RWPE2 (cell line): Measurements from ENCODE around the gene TERB1.

Experiments used
- ATAC-seq: fragments of 200-7000 bp; cut with Tn5 transposase; 3 replicates; pipeline ENCODE4 v1.9.1; 2021; ENCODE audit warnings: low read depth
- DNase-seq: peaks from one replicate; pipeline ENCODE4 v3.0.0-alpha.2; 2020; ENCODE audit warnings: low spot score
- H3K27ac ChIP-seq: fragments of 450-650 bp; 2 replicates; pipeline ENCODE4 v1.5.1; 2017; ENCODE audit warnings: mild to moderate bottlenecking; ENCODE audit not compliant: poor library complexity, severe bottlenecking
- H3K27me3 ChIP-seq: fragments of 250-450 bp; sonication (Bioruptor Pico); 2 replicates; pipeline ENCODE4 v1.5.1; 2021; ENCODE audit warnings: mild to moderate bottlenecking, moderate library complexity; ENCODE audit not compliant: insufficient read depth, poor library complexity, severe bottlenecking
- H3K36me3 ChIP-seq: fragments of 250-450 bp; sonication (Bioruptor Pico); 2 replicates; pipeline ENCODE4 v1.5.1; 2020; ENCODE audit warnings: low read depth, mild to moderate bottlenecking, moderate library complexity
- H3K4me1 ChIP-seq: fragments of 250-450 bp; sonication (Bioruptor Pico); 2 replicates; pipeline ENCODE4 v1.5.1; 2021; ENCODE audit warnings: mild to moderate bottlenecking, moderate library complexity; ENCODE audit not compliant: insufficient read depth, poor library complexity, severe bottlenecking
- H3K4me3 ChIP-seq: fragments of 250-450 bp; sonication (Bioruptor Pico); 2 replicates; pipeline ENCODE4 v1.5.1; 2021; ENCODE audit warnings: mild to moderate bottlenecking, moderate library complexity; ENCODE audit not compliant: severe bottlenecking
- H3K9me3 ChIP-seq: fragments of 250-450 bp; sonication (Bioruptor Pico); 2 replicates; pipeline ENCODE4 v1.5.1; 2021; ENCODE audit warnings: mild to moderate bottlenecking, moderate library complexity; ENCODE audit not compliant: severe bottlenecking
- TF ChIP-seq, protein P1 (sequence below): fragments of 450-650 bp; IDR thresholded peaks from one replicate; pipeline ENCODE4 v1.5.1; 2017; ENCODE audit warnings: mild to moderate bottlenecking, moderate library complexity; ENCODE audit not compliant: poor library complexity, severe bottlenecking

The TERB1 gene

DNA sequence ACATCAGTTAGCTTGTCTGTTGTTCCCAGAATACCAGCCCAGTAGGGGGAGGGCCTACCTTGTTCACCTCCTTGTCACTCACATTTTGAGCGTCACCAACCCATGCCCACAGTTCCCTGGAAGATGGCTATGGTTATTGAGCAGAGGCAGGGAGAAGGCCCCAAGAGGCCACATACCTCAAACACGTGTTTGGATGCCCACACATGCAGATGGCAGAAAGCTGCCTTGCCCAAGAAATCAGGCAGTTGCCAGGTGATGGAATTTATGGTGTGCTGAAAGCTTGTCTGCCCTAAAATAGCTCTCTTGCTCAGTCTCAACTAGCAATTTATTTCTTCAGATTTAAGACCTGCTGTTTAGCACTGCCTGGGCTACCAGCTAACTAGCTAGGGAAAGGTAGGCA is 88.3 kb downstream of the TERB1 start:
- DNase-seq (no peak), ATAC-seq (no peak)
- TF ChIP-seq, protein P1, sequence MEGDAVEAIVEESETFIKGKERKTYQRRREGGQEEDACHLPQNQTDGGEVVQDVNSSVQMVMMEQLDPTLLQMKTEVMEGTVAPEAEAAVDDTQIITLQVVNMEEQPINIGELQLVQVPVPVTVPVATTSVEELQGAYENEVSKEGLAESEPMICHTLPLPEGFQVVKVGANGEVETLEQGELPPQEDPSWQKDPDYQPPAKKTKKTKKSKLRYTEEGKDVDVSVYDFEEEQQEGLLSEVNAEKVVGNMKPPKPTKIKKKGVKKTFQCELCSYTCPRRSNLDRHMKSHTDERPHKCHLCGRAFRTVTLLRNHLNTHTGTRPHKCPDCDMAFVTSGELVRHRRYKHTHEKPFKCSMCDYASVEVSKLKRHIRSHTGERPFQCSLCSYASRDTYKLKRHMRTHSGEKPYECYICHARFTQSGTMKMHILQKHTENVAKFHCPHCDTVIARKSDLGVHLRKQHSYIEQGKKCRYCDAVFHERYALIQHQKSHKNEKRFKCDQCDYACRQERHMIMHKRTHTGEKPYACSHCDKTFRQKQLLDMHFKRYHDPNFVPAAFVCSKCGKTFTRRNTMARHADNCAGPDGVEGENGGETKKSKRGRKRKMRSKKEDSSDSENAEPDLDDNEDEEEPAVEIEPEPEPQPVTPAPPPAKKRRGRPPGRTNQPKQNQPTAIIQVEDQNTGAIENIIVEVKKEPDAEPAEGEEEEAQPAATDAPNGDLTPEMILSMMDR = no peak
- Histone ChIP-seq H3K4me3 (no peak overlapping the region), H3K27me3 (no peaks in the 10 kb centered on the region), H3K4me1 (peaks cover 15% of the 10 kb centered on the region), H3K36me3 (no peaks in the 10 kb centered on the region), H3K9me3 (peaks cover 7% of the 10 kb centered on the region), H3K27ac (no peak overlapping the region)

DNA sequence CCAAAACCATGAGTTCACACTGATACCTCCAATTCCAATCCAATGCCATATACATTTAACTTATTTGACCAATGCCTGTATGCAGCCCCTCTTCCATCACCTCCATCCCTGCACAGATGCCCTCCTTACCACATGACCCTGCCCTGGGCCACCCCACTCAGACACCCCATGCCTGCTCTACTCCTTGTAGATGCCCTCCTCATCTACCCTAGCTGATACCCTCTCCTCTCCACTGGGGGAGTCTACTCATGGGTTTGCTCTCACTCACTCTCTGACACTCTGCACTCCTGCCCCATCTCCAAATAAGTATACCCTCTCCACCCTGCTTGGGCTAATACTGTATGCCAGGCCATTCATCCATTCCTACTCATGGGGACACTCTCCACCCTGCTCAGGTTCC is 88.9 kb downstream of the TERB1 start:
- Histone ChIP-seq H3K27me3 (no peaks in the 10 kb centered on the region), H3K27ac (no peak overlapping the region)

DNA sequence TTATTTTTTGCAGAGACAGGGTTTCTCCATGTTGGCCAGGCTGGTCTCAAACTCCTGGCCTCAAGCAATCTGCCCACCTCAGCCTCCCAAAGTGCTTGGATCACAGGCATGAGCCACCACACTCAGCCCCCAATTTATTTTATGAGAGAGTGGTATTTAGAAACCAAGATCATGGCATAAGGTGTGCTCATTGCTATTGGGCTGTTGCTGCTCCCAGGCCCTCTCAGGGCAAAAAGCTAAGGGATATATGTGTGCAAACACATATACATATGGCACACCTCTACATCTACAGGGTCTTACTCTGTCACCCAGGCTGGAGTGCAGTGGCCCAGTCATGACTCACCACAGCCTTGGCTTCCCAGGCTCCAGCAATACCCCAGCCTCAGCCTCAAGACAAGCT is 89.8 kb downstream of the TERB1 start:
- Histone ChIP-seq H3K4me1 (peaks cover 9% of the 10 kb centered on the region), H3K27me3 (no peaks in the 10 kb centered on the region), H3K36me3 (no peaks in the 10 kb centered on the region), H3K27ac (no peak overlapping the region), H3K4me3 (no peak overlapping the region), H3K9me3 (peaks cover 7% of the 10 kb centered on the region)
- TF ChIP-seq, protein P1 = no peak
- DNase-seq (no peak), ATAC-seq (no peak)

More for the DNA sequence above, 88.9 kb downstream of the TERB1 start:
- ATAC-seq (peak; percentile 16; the same call in 2 of the 3 replicates), DNase-seq (no peak)
- no peaks in the 10 kb centered on the region for H3K36me3 ChIP-seq
- peaks cover 7% of the 10 kb centered on the region for H3K9me3 ChIP-seq
- no peak overlapping the region for H3K4me3 ChIP-seq
- TF ChIP-seq, protein P1 = no peak
- H3K4me1 ChIP-seq = peaks cover 10% of the 10 kb centered on the region

DNA sequence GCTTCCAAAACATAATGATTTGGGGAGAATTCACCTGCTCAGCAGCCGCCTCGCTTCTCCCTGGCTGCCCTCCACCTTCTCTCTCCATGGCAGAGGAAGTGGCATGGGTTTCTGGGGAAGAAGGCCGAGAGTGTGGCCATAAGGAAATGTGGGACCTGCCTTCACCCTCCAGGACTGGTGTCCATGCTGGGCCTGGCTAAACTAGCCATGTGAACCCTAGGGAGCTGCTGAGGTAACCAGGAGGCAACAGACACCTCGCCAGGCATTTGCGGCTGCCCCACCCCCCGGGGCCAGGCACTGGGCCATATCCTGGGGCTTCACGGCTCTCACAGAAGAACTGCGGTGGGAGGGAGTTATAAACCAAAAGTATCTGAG is 94.9 kb downstream of the TERB1 start:
- Histone ChIP-seq H3K27ac (no peak overlapping the region), H3K36me3 (no peaks in the 10 kb centered on the region)
- no peak for ATAC-seq

More for the DNA sequence above, 94.9 kb downstream of the TERB1 start:
- H3K9me3 ChIP-seq = peaks cover 4% of the 10 kb centered on the region
- DNase-seq = no peak
- TF ChIP-seq, protein P1 = no peak
- H3K4me3 ChIP-seq = no peak overlapping the region
- H3K4me1 ChIP-seq = no peaks in the 10 kb centered on the region
- H3K27me3 ChIP-seq = no peaks in the 10 kb centered on the region
